Adrenal gland (tissue), 12 donors: Measurements from ENCODE around the gene DPEP3. TPM values are rescaled to one million over a fixed set of nuclear protein-coding genes. Genes with fewer than 3 reads are reported as not detected.
"Not testable (repeated sequence)": the region's sequence is repeated elsewhere in the genome, so short reads cannot be mapped to it uniquely, and the experiment has no call there.

Source experiments
- DNase-seq, 7 donors: peaks; one replicate each; pipeline ENCODE4 v3.0.0-alpha.2; 2019 to 2020
- H3K27ac ChIP-seq, 5 donors: fragments of 200-600 bp; sonication (generic) in 4 of 5; 1 replicate in 3 of 5; 2 replicates in 2 of 5; pipeline versions ENCODE4 v1.5.1 to v1.8.0; 2016 to 2020; ENCODE audit warnings: mild to moderate bottlenecking in 1 of 5
- H3K27me3 ChIP-seq: fragments of 200-600 bp; 2 replicates; pipeline ENCODE4 v1.8.0; 2021
- H3K36me3 ChIP-seq, 2 donors: fragments of 200-600 bp; replicated peaks in 1 of 2; 1 replicate in 1 of 2; 2 replicates in 1 of 2; pipeline versions ENCODE4 v1.5.1 to v1.8.0; 2018 to 2022
- H3K4me1 ChIP-seq, 2 donors: fragments of 200-600 bp; replicated peaks in 1 of 2; 1 replicate in 1 of 2; 2 replicates in 1 of 2; pipeline versions ENCODE4 v1.5.1 to v1.8.0; 2018 to 2021
- H3K4me3 ChIP-seq, 4 donors: fragments of 200-600 bp; sonication (generic) in 3 of 4; one replicate each; pipeline ENCODE4 v1.5.1; 2016 to 2018
- H3K9me3 ChIP-seq, 3 donors: fragments of 200-600 bp; sonication (generic) in 1 of 3; replicated peaks in 1 of 3; 1 replicate in 2 of 3; 2 replicates in 1 of 3; pipeline versions ENCODE4 v1.5.1 to v1.8.0; 2016 to 2021
- POLR2A ChIP-seq, 2 donors: fragments of 450-650 bp; IDR thresholded peaks; one replicate each; pipeline ENCODE4 v1.6.1; 2017; ENCODE audit warnings: antibody characterized with exemption in 2 of 2, mild to moderate bottlenecking in 2 of 2, moderate library complexity in 1 of 2
- WGBS, 4 donors: extraction: QIAGEN DNeasy Blood & Tissue Kit in 2 of 4; methylation state at CpG; one replicate each; pipeline versions ENCODE4 v1.1.5 to v1.1.7; 2013 to 2017; 5-methylcytosine and 5-hydroxymethylcytosine counted together
- intact Hi-C, 2 donors: fragments of 100-400 bp; cut with DNase I; formaldehyde crosslinking; loops; one replicate each; pipeline versions ENCODE4 v1.14.1 to v1.15.0; 2022 to 2023
- polyA plus RNA-seq, 3 donors: library from polyadenylated mRNA; stranded (reverse); fragments of 200-250 nt in 2 of 3; fragments of 350-450 nt in 1 of 3; fragmentation: Illumina TruSeq in 1 of 3; extraction: RNeasy Lipid Tissue Mini Kit (QIAGEN cat#74804) in 1 of 3; gene quantifications; one replicate each; pipeline ENCODE4 v1.2.3, GENCODE V29; 2013 to 2014
- total RNA-seq, 9 donors: library from RNA; depleted of rRNA in 4 of 9; stranded (reverse); fragments of >200 nt in 4 of 9; fragments of 120-200 nt in 1 of 9; fragmentation: NEBNext Ultra II Directional in 1 of 9; extraction: Animal tissue kit (Norgen Biotek cat#: 25700) in 1 of 9; gene quantifications; one replicate each; pipeline versions ENCODE4 v1.1.0 to v1.2.4, GENCODE V29; 2013 to 2023
- TF ChIP-seq, protein P1 (sequence below), 6 experiments: fragments of 450-650 bp in 4 of 6; fragments of 200-600 bp in 2 of 6; sonication (generic) in 1 of 6; IDR thresholded peaks; 1 replicate in 5 of 6; 2 replicates in 1 of 6; pipeline versions ENCODE4 v1.5.1 to v1.8.0; 2016 to 2021; ENCODE audit warnings: antibody characterized with exemption in 6 of 6, mild to moderate bottlenecking in 2 of 6, moderate library complexity in 1 of 6
- donor health status: healthy with polysubstance abuse.
- donor health status: Bipolar disorder and iron deficiency.
- donor health status: DM: yes; HTN: yes; CAD: no.
- donor health status: DM: no; HTN: no; CAD: no.
- donor health status: DM: no; HTN: no; CAD: no.
- donor health status: DM: yes; HTN: yes; CAD: no.

DPEP3 gene
- total and polyA plus RNA-seq, 12 donors = 0.07 to 0.32 (median 0.11) TPM; not detected in 8

GRCh38 chr16:67976205-67976604, 4.1 kb downstream of the DPEP3 start:
- H3K4me1 ChIP-seq = no peaks in the 10 kb centered on the region
- no peaks in the 10 kb centered on the region for H3K9me3 ChIP-seq
- intact Hi-C loops = no loop called here
- 60 to 100% (median 95%) methylated on average over 1 to 2 of the region's 2 CpGs for WGBS, 4 donors
- no peaks in the 10 kb centered on the region for H3K36me3 ChIP-seq
- no peaks in the 10 kb centered on the region for H3K27me3 ChIP-seq
- H3K27ac ChIP-seq = no peak overlapping the region
- no peak overlapping the region for H3K4me3 ChIP-seq
- no peak for DNase-seq
- TF ChIP-seq, protein P1, sequence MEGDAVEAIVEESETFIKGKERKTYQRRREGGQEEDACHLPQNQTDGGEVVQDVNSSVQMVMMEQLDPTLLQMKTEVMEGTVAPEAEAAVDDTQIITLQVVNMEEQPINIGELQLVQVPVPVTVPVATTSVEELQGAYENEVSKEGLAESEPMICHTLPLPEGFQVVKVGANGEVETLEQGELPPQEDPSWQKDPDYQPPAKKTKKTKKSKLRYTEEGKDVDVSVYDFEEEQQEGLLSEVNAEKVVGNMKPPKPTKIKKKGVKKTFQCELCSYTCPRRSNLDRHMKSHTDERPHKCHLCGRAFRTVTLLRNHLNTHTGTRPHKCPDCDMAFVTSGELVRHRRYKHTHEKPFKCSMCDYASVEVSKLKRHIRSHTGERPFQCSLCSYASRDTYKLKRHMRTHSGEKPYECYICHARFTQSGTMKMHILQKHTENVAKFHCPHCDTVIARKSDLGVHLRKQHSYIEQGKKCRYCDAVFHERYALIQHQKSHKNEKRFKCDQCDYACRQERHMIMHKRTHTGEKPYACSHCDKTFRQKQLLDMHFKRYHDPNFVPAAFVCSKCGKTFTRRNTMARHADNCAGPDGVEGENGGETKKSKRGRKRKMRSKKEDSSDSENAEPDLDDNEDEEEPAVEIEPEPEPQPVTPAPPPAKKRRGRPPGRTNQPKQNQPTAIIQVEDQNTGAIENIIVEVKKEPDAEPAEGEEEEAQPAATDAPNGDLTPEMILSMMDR (IDR thresholded peaks at IDR 0.05) = no peak
- no peak for TF ChIP-seq POLR2A (IDR thresholded peaks at IDR 0.05)

GRCh38 chr16:67975321-67976105, 4.8 kb downstream of the DPEP3 start:
- intact Hi-C loops = no loop called here
- no peaks in the 10 kb centered on the region for H3K36me3 ChIP-seq
- H3K27ac ChIP-seq = no peak overlapping the region
- TF ChIP-seq POLR2A (IDR thresholded peaks at IDR 0.05) = no peak
- TF ChIP-seq, protein P1 (IDR thresholded peaks at IDR 0.05) = no peak
- no peaks in the 10 kb centered on the region for H3K9me3 ChIP-seq
- H3K27me3 ChIP-seq = no peaks in the 10 kb centered on the region
- no peak overlapping the region for H3K4me3 ChIP-seq
- no peak for DNase-seq
- 79 to 84% (median 82%) methylated on average over 12 to 14 of the region's 14 CpGs for WGBS, 4 donors
- H3K4me1 ChIP-seq = no peaks in the 10 kb centered on the region

DNA sequence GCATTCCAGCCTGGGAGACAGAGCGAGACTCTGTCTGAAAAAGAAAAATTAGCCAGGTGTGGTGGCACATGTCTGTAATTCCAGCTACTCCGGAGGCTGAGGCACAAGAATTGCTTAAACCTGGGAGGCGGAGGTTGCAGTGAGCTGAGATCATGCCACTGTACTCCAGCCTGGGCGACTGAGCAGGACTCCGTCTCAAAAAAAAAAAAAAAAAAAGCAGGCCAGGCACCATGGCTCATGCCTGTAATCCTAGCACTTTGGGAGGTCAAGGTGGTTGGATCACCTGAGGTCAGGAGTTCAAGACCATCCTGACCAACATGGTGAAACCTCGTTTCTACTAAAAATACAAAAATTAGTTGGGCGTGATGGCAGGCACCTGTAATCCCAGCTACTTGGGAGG, 8.0 kb downstream of the DPEP3 start:
- 81 to 92% (median 87%) methylated on average over 7 of the region's 7 CpGs for WGBS, 4 donors

DNA sequence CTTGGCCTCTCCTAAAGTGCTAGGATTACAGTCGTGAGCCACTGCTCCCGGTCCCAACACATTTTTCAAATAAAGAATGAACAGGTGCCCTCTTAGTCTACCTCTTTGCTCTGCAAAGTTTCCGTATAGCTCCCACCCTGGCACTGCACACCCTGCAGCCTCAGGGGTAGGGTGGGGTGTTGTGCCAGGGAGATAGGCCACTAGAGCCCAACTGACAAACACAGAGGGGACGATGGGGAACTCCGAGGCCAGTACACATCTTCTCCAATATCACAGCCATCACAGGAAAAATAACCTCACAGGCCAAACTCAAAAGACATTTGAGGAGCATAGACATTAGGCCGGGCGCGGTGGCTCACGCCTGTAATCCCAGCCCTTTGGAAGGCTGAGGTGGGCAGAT, 9.2 kb downstream of the DPEP3 start:
- intact Hi-C loops = no loop called here
- no peaks in the 10 kb centered on the region for H3K36me3 ChIP-seq

More for the DNA sequence above, 8.0 kb downstream of the DPEP3 start:
- H3K4me3 ChIP-seq, H3K27ac ChIP-seq, H3K4me1 ChIP-seq, H3K36me3 ChIP-seq, H3K27me3 ChIP-seq, DNase-seq, intact Hi-C loops, H3K9me3 ChIP-seq: not testable (repeated sequence)

More for the DNA sequence above, 9.2 kb downstream of the DPEP3 start:
- no peaks in the 10 kb centered on the region for H3K9me3 ChIP-seq
- DNase-seq = no peak
- H3K4me3 ChIP-seq = no peak overlapping the region
- peaks cover 15 to 18% of the 10 kb centered on the region in 2 donors for H3K4me1 ChIP-seq
- H3K27ac ChIP-seq = no peak overlapping the region
- no peaks in the 10 kb centered on the region for H3K27me3 ChIP-seq
- 92 to 96% (median 94%) methylated on average over 9 of the region's 9 CpGs for WGBS, 4 donors
- TF ChIP-seq, protein P1 (IDR thresholded peaks at IDR 0.05) = no peak
- TF ChIP-seq POLR2A (IDR thresholded peaks at IDR 0.05) = no peak
